HCT116 (cell line): Measurements from ENCODE around the gene RASSF6.

Source experiments
- CEBPB ChIP-seq: IDR thresholded peaks from 2 replicates; pipeline ENCODE4 v1.6.1; 2012; ENCODE audit warnings: low read depth
- EZH2phosphoT487 ChIP-seq: fragments of 200-600 bp; IDR thresholded peaks from 2 replicates; pipeline ENCODE4 v1.6.1; 2018; ENCODE audit warnings: antibody characterized with exemption, borderline replicate concordance
- MAX ChIP-seq: IDR thresholded peaks from 2 replicates; pipeline ENCODE4 v1.6.1; 2012
- POLR2A ChIP-seq: IDR thresholded peaks from 2 replicates; pipeline ENCODE4 v1.7.0; 2011; ENCODE audit warnings: borderline replicate concordance; ENCODE audit not compliant: insufficient read depth, insufficient read length; ENCODE audit errors: extremely low read depth
- POLR2AphosphoS5 ChIP-seq: IDR thresholded peaks from 2 replicates; pipeline ENCODE4 v1.6.1; 2011; ENCODE audit warnings: mild to moderate bottlenecking, low read depth, low read length, moderate library complexity
- RAD21 ChIP-seq: IDR thresholded peaks from 2 replicates; pipeline ENCODE4 v1.6.1; 2012; ENCODE audit warnings: low read depth, mild to moderate bottlenecking
- REST ChIP-seq: IDR thresholded peaks from 2 replicates; pipeline ENCODE4 v1.6.1; 2012; ENCODE audit warnings: low read depth
- SP1 ChIP-seq: IDR thresholded peaks from 2 replicates; pipeline ENCODE4 v1.6.1; 2012; ENCODE audit warnings: low read depth
- TCF7L2 ChIP-seq: IDR thresholded peaks from 2 replicates; pipeline ENCODE4 v1.7.0; 2011; ENCODE audit warnings: borderline replicate concordance, inconsistent platforms; ENCODE audit not compliant: insufficient read depth, insufficient read length; ENCODE audit errors: extremely low read depth
- YY1 ChIP-seq: IDR thresholded peaks from 2 replicates; pipeline ENCODE4 v1.6.1; 2011; ENCODE audit warnings: low read length, low read depth, moderate library complexity, mild to moderate bottlenecking; ENCODE audit not compliant: insufficient replicate concordance; ENCODE audit errors: extremely low read depth
- TF ChIP-seq, protein P1 (sequence below), 3 experiments: fragments of 200-600 bp in 1 of 3; sonication (generic) in 1 of 3; IDR thresholded peaks in 2 of 3; conservative IDR thresholded peaks in 1 of 3; 2 replicates each; pipeline ENCODE4 v1.5.1; 2012 to 2017; ENCODE audit warnings: low read depth in 2 of 3, low read length in 2 of 3, antibody characterized with exemption in 1 of 3, borderline replicate concordance in 1 of 3, control low read depth in 1 of 3, mild to moderate bottlenecking in 1 of 3, mixed read lengths in 1 of 3, mixed run types in 1 of 3, moderate library complexity in 1 of 3; ENCODE audit not compliant: insufficient read depth in 1 of 3
- TF ChIP-seq, protein P2 (sequence below): IDR thresholded peaks from 2 replicates; pipeline ENCODE4 v1.6.1; 2011; ENCODE audit warnings: mild to moderate bottlenecking, low read length, moderate library complexity; ENCODE audit not compliant: insufficient replicate concordance; ENCODE audit errors: extremely low read depth
- TF ChIP-seq, protein P3 (sequence below): IDR thresholded peaks from 2 replicates; pipeline ENCODE4 v1.6.1; 2012

DNA sequence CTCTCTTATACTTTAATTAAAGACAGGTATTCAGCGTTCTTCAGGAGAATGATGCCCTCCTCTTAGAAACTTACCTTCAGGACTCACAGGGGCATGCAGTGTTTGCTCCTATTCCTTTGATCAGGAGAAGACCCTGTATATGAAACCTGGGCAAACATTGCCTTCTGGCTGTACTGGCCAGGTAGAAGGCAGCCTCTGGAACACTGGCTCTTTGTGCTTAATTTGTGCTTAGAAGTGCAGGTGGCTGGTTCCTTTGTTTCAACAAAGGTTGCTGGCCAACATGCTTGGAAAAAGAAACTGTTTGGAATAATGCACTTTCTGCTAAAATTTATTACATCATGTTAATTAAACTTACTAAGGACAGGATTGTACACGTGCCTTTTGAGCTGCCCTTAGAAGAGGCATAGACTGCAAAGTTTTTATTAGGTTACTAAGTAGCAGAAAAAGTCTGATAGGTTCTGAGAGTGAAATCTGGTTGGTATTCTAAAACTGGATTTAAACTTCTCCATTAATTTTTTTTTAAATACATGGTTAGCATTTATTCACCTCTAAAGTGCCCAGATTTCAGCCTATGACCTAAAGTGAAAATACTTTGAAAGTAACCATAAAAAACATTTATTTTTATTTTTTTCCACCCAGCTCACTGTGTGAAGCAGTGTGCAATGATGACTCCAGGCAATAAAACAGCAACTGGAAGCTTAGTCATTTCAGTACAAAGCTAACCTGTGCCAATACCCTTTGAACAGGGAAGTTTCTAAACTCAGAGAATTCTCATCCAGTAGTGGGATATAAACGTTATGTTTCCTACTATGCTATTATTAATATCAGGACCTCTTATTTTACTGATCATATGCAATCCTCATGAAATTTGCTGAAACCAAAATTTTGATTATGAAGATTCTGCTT lies 11.3 kb downstream of the RASSF6 start:
- TF ChIP-seq, protein P1, sequence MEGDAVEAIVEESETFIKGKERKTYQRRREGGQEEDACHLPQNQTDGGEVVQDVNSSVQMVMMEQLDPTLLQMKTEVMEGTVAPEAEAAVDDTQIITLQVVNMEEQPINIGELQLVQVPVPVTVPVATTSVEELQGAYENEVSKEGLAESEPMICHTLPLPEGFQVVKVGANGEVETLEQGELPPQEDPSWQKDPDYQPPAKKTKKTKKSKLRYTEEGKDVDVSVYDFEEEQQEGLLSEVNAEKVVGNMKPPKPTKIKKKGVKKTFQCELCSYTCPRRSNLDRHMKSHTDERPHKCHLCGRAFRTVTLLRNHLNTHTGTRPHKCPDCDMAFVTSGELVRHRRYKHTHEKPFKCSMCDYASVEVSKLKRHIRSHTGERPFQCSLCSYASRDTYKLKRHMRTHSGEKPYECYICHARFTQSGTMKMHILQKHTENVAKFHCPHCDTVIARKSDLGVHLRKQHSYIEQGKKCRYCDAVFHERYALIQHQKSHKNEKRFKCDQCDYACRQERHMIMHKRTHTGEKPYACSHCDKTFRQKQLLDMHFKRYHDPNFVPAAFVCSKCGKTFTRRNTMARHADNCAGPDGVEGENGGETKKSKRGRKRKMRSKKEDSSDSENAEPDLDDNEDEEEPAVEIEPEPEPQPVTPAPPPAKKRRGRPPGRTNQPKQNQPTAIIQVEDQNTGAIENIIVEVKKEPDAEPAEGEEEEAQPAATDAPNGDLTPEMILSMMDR (IDR thresholded peaks at IDR 0.05 in 2 of 3, conservative IDR thresholded peaks at IDR 0.05 in 1 of 3; ENCODE audit: borderline replicate concordance in 1 of 3, insufficient read depth in 1 of 3, low read depth in 2 of 3, low read length in 2 of 3) = no peak
- TF ChIP-seq POLR2A = no peak
- 0 out of 2 replicates have a peak, but pooled peaks have one; percentile 6 for TF ChIP-seq CEBPB
- TF ChIP-seq SP1 = no peak
- TF ChIP-seq POLR2AphosphoS5 = no peak
- TF ChIP-seq TCF7L2 = no peak
- no peak for TF ChIP-seq RAD21
- no peak for TF ChIP-seq YY1
- no peak for TF ChIP-seq MAX
- no peak for TF ChIP-seq EZH2phosphoT487
- TF ChIP-seq, protein P2, sequence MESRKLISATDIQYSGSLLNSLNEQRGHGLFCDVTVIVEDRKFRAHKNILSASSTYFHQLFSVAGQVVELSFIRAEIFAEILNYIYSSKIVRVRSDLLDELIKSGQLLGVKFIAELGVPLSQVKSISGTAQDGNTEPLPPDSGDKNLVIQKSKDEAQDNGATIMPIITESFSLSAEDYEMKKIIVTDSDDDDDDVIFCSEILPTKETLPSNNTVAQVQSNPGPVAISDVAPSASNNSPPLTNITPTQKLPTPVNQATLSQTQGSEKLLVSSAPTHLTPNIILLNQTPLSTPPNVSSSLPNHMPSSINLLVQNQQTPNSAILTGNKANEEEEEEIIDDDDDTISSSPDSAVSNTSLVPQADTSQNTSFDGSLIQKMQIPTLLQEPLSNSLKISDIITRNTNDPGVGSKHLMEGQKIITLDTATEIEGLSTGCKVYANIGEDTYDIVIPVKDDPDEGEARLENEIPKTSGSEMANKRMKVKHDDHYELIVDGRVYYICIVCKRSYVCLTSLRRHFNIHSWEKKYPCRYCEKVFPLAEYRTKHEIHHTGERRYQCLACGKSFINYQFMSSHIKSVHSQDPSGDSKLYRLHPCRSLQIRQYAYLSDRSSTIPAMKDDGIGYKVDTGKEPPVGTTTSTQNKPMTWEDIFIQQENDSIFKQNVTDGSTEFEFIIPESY = no peak
- TF ChIP-seq REST = no peak
- TF ChIP-seq, protein P3, sequence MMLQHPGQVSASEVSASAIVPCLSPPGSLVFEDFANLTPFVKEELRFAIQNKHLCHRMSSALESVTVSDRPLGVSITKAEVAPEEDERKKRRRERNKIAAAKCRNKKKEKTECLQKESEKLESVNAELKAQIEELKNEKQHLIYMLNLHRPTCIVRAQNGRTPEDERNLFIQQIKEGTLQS = no peak
